Hepatocyte (in vitro differentiated cells): Measurements from ENCODE around the gene SRRM2.

Source experiments
- EZH2phosphoT487 ChIP-seq: fragments of 200-600 bp; sonication (generic); IDR thresholded peaks from one replicate; pipeline ENCODE4 v1.6.1; 2018; ENCODE audit warnings: antibody characterized with exemption, mild to moderate bottlenecking, low read depth, moderate library complexity; ENCODE audit not compliant: unreplicated experiment, severe bottlenecking
- TF ChIP-seq, protein P1 (sequence below): fragments of 200-600 bp; sonication (generic); IDR thresholded peaks from 2 replicates; pipeline ENCODE4 v1.5.1; 2016; ENCODE audit warnings: antibody characterized with exemption, mild to moderate bottlenecking; ENCODE audit not compliant: poor library complexity

DNA sequence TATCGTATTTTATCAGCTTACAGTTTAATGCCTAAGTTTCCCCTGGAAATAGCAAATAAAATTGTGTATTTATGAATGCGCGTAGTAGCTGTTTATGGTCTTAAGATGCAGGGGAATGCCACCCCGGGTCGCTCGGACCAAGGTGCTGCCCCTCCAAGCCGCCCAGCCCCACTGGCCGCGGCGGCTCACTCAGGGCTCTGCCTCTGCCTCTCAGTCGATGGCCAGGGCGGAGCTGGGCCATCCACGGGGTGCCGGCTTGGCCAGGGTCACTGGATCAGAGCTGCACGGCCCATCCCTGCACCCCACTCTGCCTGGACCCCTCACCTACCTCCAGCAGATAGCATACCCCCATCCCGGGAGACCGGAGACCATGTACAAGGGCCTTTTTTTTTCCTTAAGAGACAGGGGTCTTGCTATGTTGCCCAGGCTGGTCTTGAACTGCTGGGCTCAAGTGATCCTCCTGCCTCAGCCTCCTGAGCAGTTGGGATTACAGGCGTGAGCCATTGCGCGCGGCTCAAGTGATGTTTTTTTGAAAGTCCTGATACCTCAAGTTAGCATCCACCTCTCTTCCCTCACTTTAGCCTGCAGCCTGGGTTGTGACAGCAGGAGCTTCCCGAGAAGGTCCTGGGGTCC lies 43.4 kb upstream of the SRRM2 start:
- TF ChIP-seq, protein P1, sequence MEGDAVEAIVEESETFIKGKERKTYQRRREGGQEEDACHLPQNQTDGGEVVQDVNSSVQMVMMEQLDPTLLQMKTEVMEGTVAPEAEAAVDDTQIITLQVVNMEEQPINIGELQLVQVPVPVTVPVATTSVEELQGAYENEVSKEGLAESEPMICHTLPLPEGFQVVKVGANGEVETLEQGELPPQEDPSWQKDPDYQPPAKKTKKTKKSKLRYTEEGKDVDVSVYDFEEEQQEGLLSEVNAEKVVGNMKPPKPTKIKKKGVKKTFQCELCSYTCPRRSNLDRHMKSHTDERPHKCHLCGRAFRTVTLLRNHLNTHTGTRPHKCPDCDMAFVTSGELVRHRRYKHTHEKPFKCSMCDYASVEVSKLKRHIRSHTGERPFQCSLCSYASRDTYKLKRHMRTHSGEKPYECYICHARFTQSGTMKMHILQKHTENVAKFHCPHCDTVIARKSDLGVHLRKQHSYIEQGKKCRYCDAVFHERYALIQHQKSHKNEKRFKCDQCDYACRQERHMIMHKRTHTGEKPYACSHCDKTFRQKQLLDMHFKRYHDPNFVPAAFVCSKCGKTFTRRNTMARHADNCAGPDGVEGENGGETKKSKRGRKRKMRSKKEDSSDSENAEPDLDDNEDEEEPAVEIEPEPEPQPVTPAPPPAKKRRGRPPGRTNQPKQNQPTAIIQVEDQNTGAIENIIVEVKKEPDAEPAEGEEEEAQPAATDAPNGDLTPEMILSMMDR, result no peak
- no peak for TF ChIP-seq EZH2phosphoT487
